HL-60/S4 treated with phorbol 12-myristate 13-acetate at 8.2 ng/mL for 4 days and 3 days (cell line): ENCODE measurements around the gene RAB31.

Experiments used
- in situ Hi-C: fragments of 300-500 bp; cut with MboI; formaldehyde crosslinking; loops from 2 replicates; pipeline ENCODE4 v1.15.0; 2022; ENCODE audit warnings: low sequenced_read_pairs

Gene RAB31

GRCh38 chr18:9809697-9810096 lies 101.6 kb downstream of the RAB31 start:
- in situ Hi-C loops: loop anchor here (25.0 kb wide), 1 partner anchor 103 kb away; the partner anchor contains the start of gene VAPA

GRCh38 chr18:9810299-9810698 lies 102.2 kb downstream of the RAB31 start:
- in situ Hi-C loops: loop anchor here (25.0 kb wide), 1 partner anchor 102 kb away; the partner anchor contains the start of gene VAPA

GRCh38 chr18:9810994-9811705 lies 103.0 kb downstream of the RAB31 start:
- in situ Hi-C loops: loop anchor here (25.0 kb wide), 1 partner anchor 101 kb away; the partner anchor contains the start of gene VAPA

GRCh38 chr18:9811978-9812377 lies 103.9 kb downstream of the RAB31 start:
- in situ Hi-C loops: loop anchor here (25.0 kb wide), 1 partner anchor 100 kb away; the partner anchor contains the start of gene VAPA

- in situ Hi-C loops: loop anchor here (25.0 kb wide), 1 partner anchor 98 kb away; the partner anchor contains the start of gene VAPA
Observed at GRCh38 chr18:9814431-9814830, 106.3 kb downstream of the RAB31 start.

GRCh38 chr18:9817286-9817685 lies 109.2 kb downstream of the RAB31 start:
- in situ Hi-C loops: loop anchor here (25.0 kb wide), 1 partner anchor 95 kb away; the partner anchor contains the start of gene VAPA

- in situ Hi-C loops: loop anchor here (25.0 kb wide), 1 partner anchor 94 kb away; the partner anchor contains the start of gene VAPA
Observed at GRCh38 chr18:9817725-9818422, 109.8 kb downstream of the RAB31 start.

- in situ Hi-C loops: loop anchor here (25.0 kb wide), 1 partner anchor 94 kb away; the partner anchor contains the start of gene VAPA
Observed at GRCh38 chr18:9818423-9818734, 110.3 kb downstream of the RAB31 start.

GRCh38 chr18:9820127-9820526 lies 112.0 kb downstream of the RAB31 start:
- in situ Hi-C loops: loop anchor here (25.0 kb wide), 1 partner anchor 92 kb away; the partner anchor contains the start of gene VAPA

- in situ Hi-C loops: loop anchor here (25.0 kb wide), 1 partner anchor 92 kb away; the partner anchor contains the start of gene VAPA
Observed at GRCh38 chr18:9820719-9821118, 112.6 kb downstream of the RAB31 start.

- in situ Hi-C loops: loop anchor here (25.0 kb wide), 1 partner anchor 90 kb away; the partner anchor contains the start of gene VAPA
Observed at GRCh38 chr18:9822587-9823185, 114.6 kb downstream of the RAB31 start.

- in situ Hi-C loops: loop anchor here (25.0 kb wide), 1 partner anchor 88 kb away; the partner anchor contains the start of gene VAPA
Observed at GRCh38 chr18:9823805-9824473, 115.8 kb downstream of the RAB31 start.

- in situ Hi-C loops: loop anchor here (25.0 kb wide), 1 partner anchor 88 kb away; the partner anchor contains the start of gene VAPA
Observed at GRCh38 chr18:9824474-9824832, 116.4 kb downstream of the RAB31 start.

GRCh38 chr18:9824952-9825371 lies 116.9 kb downstream of the RAB31 start:
- in situ Hi-C loops: loop anchor here (25.0 kb wide), 1 partner anchor 87 kb away; the partner anchor contains the start of gene VAPA

GRCh38 chr18:9825571-9826073 lies 117.5 kb downstream of the RAB31 start:
- in situ Hi-C loops: no loop called here

GRCh38 chr18:9826685-9827084 lies 118.6 kb downstream of the RAB31 start:
- in situ Hi-C loops: no loop called here

GRCh38 chr18:9827211-9827792 lies 119.2 kb downstream of the RAB31 start:
- in situ Hi-C loops: no loop called here

GRCh38 chr18:9827793-9828505 lies 119.8 kb downstream of the RAB31 start:
- in situ Hi-C loops: no loop called here
